Activated T-cell treated with anti-CD3 and anti-CD28 coated beads for 4 hours (primary cell): ENCODE results near the gene CBX8.

Experiments
- DNase-seq: peaks from one replicate; pipeline ENCODE4 v3.0.0-alpha.2; 2020

Gene CBX8

DNA sequence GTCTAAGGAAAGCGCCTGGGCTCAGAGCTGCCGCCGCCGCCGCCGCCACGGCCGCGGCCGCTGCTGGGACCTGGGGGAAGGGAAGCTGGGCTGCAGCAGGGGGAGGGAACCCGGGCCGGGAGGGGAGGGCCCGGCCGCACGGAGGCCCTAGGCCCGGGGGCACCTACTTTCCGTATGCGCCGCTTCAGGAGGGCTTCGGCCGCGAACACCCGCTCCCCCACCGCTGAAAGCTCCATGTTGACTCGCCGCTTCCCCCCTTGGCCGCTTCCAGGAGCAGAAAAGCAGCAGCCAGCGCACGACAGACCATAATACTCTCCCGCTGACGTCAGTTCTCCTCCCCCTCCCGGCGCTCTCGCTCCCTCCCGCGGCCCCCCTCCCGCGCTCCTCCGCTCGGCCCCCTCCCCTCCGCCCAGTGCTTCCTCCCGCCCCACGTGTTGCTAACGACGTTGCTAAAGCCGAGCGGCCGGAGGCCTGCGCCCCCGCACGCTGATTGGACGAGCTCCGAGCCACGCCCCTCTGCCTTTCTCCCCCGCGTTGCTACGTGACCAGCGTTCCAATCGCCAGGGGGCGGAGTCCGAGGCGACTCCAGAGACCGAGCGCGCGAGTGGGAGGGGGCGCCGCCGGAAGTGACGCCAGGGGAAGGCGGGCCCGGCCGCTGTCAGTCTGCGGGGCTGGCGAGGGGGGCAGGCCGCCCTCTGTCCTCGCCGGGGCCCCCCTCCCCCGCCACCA lies at the start of gene CBX8:
Gene CBX8 (minus strand): TSS at position 315 of the 729 bp plus-strand sequence. CDS start 79 bp downstream, at position 236.
- peak; percentile 98 for DNase-seq

GRCh38 chr17:79845601-79845949 lies 48.7 kb upstream of the CBX8 start:
- DNase-seq, result no peak

DNA sequence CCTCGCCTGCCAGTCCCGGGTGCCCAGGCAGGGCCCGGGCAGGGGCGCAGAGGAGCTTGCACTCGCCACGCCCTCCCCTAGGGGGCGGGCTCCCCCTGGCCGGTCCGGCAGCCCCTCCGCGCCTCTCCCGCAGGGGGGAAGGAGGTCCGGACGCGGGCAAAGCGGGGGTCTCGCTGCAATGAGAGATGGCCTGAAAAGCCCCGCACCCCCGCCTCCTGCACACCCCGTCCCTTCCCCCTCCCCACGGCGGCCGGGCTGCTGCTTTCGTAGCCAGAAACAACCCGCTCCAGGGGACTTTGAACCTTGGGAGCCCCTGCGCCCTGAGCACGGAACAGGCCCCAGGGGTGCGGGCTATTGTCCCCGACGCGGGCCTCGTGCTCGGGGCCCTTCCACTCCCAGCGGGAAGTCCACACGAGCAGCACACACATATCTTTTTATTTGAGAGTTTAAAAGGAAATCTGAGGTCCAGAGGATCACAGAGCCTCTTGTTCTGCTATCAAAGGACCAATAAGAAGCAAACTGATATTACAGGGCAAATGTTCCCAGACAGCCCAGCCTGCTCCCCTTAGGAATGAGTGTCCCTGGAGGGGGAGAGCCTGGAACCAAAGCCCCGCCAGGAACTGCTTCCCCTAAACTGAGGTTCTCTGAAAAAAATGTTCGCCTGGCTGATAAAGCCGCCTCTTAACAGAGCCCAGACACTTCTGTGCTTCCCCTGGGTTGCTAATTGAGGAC lies 48.2 kb upstream of the CBX8 start:
- no peak for DNase-seq

DNA sequence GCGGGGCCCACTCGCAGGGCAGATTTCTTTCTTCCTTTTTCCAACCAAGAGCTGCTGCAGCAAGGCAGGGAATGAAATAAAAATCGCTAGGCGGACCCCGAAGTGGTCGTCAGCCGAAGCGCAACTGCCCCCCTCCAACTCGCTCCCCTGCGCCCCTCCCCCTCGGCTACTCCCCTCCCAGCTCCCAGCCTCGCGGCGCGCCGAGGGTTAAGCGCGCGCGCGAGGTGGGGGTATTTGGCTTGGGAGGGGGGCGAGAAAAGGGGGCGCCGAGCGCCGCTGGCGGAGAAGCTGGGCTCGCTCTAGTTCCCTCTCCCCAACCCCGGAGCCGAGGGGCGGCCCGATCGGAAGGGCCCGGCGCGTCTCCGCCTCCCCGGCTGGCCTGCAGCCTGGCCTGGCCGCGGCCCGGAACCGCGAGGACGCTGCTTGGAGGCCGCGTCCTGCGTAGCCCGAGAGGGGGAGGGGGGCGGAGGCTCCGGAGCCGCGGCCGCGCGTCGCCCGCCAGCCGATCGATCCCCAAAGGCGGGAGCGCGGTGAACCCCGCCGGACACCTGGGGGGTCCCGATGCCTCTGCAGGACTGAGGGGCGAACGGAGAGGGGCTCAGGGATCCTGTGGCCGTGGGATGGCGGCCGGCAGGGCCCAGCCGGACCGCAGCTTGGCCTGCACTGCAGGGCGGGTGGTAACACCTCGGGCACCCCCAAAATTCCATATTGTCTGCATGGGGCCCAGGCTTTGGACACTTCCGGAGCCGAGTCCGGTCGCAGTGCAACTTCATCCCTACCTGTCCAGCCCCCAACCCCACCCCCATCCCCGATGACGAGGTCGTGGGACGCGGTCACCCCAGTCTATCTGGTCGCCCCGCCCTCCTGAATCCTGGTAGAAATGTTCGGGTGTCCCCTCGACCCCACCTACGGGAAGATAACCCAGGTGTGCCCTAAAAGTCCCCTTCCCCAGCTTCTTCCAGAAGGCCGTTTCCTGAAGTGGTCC lies 47.2 kb upstream of the CBX8 start:
- no peak for DNase-seq

DNA sequence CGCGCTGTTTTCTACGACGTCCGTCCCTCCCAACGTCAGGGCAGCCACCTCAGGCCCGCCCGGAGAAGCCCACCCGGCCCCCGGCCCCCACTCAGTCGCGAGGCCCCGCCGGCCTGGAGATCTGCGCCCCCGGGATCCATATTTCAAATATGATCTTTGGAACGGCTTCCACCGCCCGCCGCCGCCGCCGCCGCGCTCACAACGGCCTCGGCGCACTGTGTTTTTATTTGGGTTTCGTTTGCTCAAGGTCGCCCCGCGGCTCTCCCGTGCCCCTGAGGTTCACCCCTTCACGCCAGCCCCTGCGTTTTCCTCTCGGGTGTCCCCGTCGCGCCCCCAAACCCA lies 46.6 kb upstream of the CBX8 start:
- DNase-seq, result no peak

- no peak for DNase-seq
Observed at GRCh38 chr17:79842656-79843473, 46.0 kb upstream of the CBX8 start.

- DNase-seq, result no peak
Observed at GRCh38 chr17:79842136-79842655, 45.3 kb upstream of the CBX8 start.

GRCh38 chr17:79841369-79842135 lies 44.7 kb upstream of the CBX8 start:
- DNase-seq, result no peak

- DNase-seq, result no peak
Observed at GRCh38 chr17:79840989-79841286, 44.1 kb upstream of the CBX8 start.

DNA sequence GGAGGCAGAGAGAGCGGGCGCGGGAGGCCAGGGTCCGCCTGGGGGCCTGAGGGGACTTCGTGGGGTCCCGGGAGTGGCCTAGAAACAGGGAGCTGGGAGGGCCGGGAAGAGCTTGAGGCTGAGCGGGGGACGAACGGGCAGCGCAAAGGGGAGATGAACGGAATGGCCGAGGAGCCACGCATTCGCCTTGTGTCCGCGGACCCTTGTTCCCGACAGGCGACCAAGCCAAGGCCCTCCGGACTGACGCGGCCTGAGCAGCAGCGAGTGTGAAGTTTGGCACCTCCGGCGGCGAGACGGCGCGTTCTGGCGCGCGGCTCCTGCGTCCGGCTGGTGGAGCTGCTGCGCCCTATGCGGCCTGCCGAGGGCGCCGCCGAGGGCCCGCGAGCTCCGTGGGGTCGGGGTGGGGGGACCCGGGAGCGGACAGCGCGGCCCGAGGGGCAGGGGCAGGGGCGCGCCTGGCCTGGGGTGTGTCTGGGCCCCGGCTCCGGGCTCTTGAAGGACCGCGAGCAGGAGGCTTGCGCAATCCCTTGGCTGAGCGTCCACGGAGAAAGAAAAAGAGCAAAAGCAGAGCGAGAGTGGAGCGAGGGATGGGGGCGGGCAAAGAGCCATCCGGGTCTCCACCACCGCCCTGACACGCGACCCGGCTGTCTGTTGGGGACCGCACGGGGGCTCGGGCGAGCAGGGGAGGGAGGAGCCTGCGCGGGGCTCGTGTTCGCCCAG lies 43.6 kb upstream of the CBX8 start:
- DNase-seq, result no peak

- peak; percentile 85 for DNase-seq
Observed at GRCh38 chr17:79839356-79840268, 42.7 kb upstream of the CBX8 start, which contains the start of gene CBX4. Gene CBX4, minus strand, starts transcription at chr17:79839440. Its CDS starts 189 bp downstream, at chr17:79839251.

- DNase-seq, result peak; percentile 29
Observed at GRCh38 chr17:79838522-79839274, 41.8 kb upstream of the CBX8 start.

DNA sequence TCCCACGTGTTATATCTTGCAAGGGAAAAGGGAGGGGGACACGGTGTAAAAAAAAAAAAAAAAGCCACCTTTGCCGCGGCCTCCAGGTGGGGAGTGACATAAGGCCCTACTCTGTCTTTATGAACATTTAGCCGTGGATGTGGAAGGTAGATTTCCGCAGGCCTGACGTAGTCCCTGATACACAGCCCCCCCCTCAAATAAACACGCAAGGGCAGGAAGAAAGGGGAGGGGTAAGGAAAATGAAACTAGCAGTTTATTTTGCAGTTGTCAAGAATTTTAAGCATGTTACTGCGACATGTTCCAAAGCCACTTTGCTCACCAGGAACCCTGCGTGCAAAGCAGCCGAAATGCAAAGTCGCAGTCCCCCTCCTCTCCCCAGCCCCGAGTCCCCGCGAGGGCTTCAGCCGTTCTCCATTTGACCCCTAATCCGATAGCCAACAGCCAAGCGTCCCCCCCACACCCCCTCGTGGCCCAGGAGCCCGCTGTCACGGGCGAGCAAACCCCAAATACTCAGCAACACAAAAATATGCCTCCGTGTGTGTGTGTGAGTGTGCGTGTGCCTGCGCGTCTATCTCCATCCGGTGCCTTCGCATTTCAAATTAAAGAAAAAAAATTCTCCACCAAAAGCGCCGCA lies 41.1 kb upstream of the CBX8 start:
- DNase-seq, result no peak

DNA sequence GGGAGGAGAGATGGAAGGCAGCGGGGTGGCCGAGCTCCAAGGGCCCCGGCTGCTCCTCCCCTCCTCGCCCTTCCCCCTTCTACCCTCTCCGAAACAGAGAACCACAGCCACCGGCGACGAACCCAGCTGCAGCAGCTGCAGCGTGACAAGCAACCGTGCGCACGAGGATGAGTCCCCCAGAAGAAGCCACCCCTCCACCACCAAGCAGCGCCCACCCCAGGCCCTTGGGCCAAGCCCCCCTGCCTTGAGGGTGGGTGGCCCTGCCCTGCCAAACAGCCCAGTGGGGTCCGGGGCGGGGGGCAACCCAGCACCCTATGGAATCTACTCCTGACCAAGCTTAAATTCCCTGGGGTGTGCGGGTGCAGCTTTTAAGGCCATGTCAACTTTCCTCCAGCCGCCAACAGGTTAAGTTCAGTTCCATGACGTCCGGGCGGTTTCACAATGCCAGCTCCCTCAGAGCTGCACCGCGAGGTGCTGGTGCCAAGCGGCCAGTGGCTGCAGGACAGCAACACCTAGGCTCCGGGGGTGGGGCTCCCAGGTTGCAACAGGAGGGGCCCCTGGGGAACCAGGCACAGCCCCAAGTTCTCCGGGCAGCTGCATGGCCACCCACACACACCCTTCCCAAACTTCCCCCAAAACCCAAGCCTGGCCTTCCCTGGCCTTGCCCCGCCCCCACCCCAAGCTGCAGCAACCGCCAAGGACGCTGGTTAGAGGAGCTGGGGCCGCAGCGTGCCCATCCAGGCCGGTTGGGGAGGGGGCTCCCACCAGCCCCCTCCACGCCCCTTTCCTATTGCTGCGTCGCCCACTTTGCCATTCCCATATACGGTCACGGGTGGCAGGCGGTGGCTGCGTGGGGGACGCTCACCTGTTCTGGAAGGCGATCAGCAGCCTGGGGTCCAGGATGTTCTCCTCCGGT lies 40.4 kb upstream of the CBX8 start:
- no peak for DNase-seq

DNA sequence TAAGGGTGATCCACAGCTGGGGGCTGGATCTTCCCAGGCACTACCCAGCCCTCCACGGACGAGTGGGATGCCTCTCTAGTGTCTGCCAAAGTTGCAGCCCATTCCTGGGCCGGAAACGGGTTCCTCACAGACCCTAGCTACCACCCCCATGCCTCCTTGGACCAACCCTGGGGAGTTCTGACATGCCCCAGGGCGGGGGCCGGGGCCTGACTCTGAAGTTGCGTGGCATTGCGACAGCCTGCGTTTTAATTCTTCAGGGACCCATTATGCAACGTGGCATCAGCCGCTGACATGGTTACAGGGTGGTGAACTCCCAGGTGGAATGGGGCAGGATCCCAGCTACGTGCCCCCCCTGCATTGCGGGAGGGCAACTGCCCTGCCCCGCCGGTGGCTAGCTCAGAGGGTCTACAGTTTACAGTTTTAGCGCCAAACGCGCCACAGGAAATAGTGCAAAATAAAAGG lies 39.7 kb upstream of the CBX8 start:
- no peak for DNase-seq

- no peak for DNase-seq
Observed at GRCh38 chr17:79835953-79836509, 39.2 kb upstream of the CBX8 start.

- DNase-seq, result no peak
Observed at GRCh38 chr17:79835470-79835899, 38.6 kb upstream of the CBX8 start.
